HepG2 (cell line): ENCODE results near the gene JDP2. TPM values are rescaled to one million over a fixed set of nuclear protein-coding genes. Genes with fewer than 3 reads are reported as not detected.

Source experiments
- ATAC-seq: fragments of 200-7000 bp; cut with Tn5 transposase; 3 replicates; pipeline ENCODE4 v1.9.1; 2020; ENCODE audit warnings: mild to moderate bottlenecking, moderate library complexity
- BruUV-seq: library from RNA; stranded (reverse); fragments of 400-500 nt; replicated peaks from 2 replicates; lab custom pipeline; 2021; lab: Mats Ljungman, UMichigan
- CTCF ChIA-PET: fragments of 300-600 bp; formaldehyde crosslinking; extraction: SDS; loops from one replicate; lab custom pipeline; 2021; ENCODE audit warnings: low total read pairs, inconsistent platforms, low intra/inter-chr PET ratio; lab: Yijun Ruan, JAX
- POLR2A ChIA-PET: fragments of 350-600 bp; sonication (Branson Sonifier 250); formaldehyde crosslinking; loops from one replicate; lab custom pipeline; 2020; ENCODE audit warnings: antibody characterized with exemption, inconsistent platforms; lab: Yijun Ruan, JAX
- DNase-seq: peaks from one replicate; pipeline ENCODE4 v3.0.0-alpha.2; 2015; ENCODE audit warnings: low spot score
- FAIRE-seq: peaks from 3 replicates; lab custom pipeline; 2011; peaks lifted over from hg19 to GRCh38; lab: Jason Lieb, UNC
- H2AFZ ChIP-seq: one replicate; pipeline ENCODE4 v1.6.1; 2011; ENCODE audit warnings: low read length, inconsistent platforms
- H3K27ac ChIP-seq: fragments of 300-600 bp; 3 replicates; pipeline ENCODE4 v1.8.0; 2011; ENCODE audit warnings: mixed run types, mild to moderate bottlenecking, mixed read lengths, low read length, inconsistent platforms; ENCODE audit not compliant: insufficient read depth; ENCODE audit errors: extremely low read length
- H3K27me3 ChIP-seq, 2 experiments: fragments of 200-600 bp in 1 of 2; 2 replicates in 1 of 2; 3 replicates in 1 of 2; pipeline versions ENCODE4 v1.6.0 to v1.8.0; 2011; ENCODE audit warnings: low read length in 2 of 2, mild to moderate bottlenecking in 2 of 2, moderate library complexity in 2 of 2, inconsistent platforms in 1 of 2; ENCODE audit not compliant: insufficient read depth in 2 of 2, control insufficient read depth in 1 of 2
- H3K36me3 ChIP-seq, 2 experiments: fragments of 200-600 bp in 1 of 2; replicated peaks in 1 of 2; 2 replicates in 1 of 2; 3 replicates in 1 of 2; pipeline versions ENCODE4 v1.5.1 to v1.8.0; 2011; ENCODE audit warnings: low read length in 2 of 2, inconsistent platforms in 1 of 2; ENCODE audit not compliant: insufficient read depth in 2 of 2, control insufficient read depth in 1 of 2
- H3K4me1 ChIP-seq: 2 replicates; pipeline ENCODE4 v1.5.1; 2012; ENCODE audit warnings: low read length, inconsistent platforms; ENCODE audit not compliant: insufficient read depth
- H3K4me2 ChIP-seq: 2 replicates; pipeline ENCODE4 v1.6.0; 2011; ENCODE audit warnings: low read depth, low read length, inconsistent platforms
- H3K4me3 ChIP-seq, 3 experiments: fragments of 200-600 bp in 1 of 3; sonication (generic), shearing (Covaris generic) in 1 of 3; replicated peaks in 1 of 3; 2 replicates each; pipeline ENCODE4 v1.5.1; 2011 to 2016; ENCODE audit warnings: low read length in 3 of 3, inconsistent platforms in 2 of 3, low read depth in 2 of 3, mild to moderate bottlenecking in 2 of 3, control low read depth in 1 of 3, mixed read lengths in 1 of 3; ENCODE audit not compliant: insufficient read depth in 1 of 3
- H3K79me2 ChIP-seq: one replicate; pipeline ENCODE4 v1.6.1; 2011; ENCODE audit warnings: low read length, inconsistent platforms; ENCODE audit not compliant: insufficient read depth
- H3K9ac ChIP-seq: 2 replicates; pipeline ENCODE4 v1.6.0; 2011; ENCODE audit warnings: mild to moderate bottlenecking, low read depth, low read length, inconsistent platforms; ENCODE audit not compliant: insufficient read depth
- H3K9me3 ChIP-seq: 2 replicates; pipeline ENCODE4 v1.5.1; 2012; ENCODE audit warnings: mild to moderate bottlenecking, low read length
- H4K20me1 ChIP-seq: 2 replicates; pipeline ENCODE4 v1.6.0; 2011; ENCODE audit warnings: inconsistent platforms, mild to moderate bottlenecking, low read length, moderate library complexity; ENCODE audit not compliant: insufficient read depth
- E2F5 ChIP-seq: sonication (generic); formaldehyde crosslinking; conservative IDR thresholded peaks from 2 replicates; pipeline ENCODE4 v1.4.0; 2020; ENCODE audit warnings: missing genetic modification reagents
- GPN1 ChIP-seq: sonication (generic); formaldehyde crosslinking; IDR thresholded peaks from 2 replicates; pipeline ENCODE4 v1.5.1; 2020; ENCODE audit warnings: missing genetic modification reagents, borderline replicate concordance
- HMGXB4 ChIP-seq, 2 experiments: sonication (generic) in 1 of 2; formaldehyde crosslinking in 1 of 2; IDR thresholded peaks; 2 replicates each; pipeline versions ENCODE4 v1.4.0 to v1.6.1; 2018 to 2020; ENCODE audit warnings: missing genetic modification reagents in 2 of 2, borderline replicate concordance in 1 of 2, low read depth in 1 of 2, mild to moderate bottlenecking in 1 of 2, missing biosample characterization in 1 of 2
- KLF13 ChIP-seq: sonication (generic); formaldehyde crosslinking; IDR thresholded peaks from 2 replicates; pipeline ENCODE4 v1.4.0; 2020; ENCODE audit warnings: mild to moderate bottlenecking, missing genetic modification reagents
- KMT2A ChIP-seq: sonication (generic); formaldehyde crosslinking; IDR thresholded peaks from 2 replicates; pipeline ENCODE4 v1.4.0; 2020; ENCODE audit warnings: missing genetic modification reagents
- PATZ1 ChIP-seq: sonication (generic); formaldehyde crosslinking; IDR thresholded peaks from 2 replicates; pipeline ENCODE4 v1.4.0; 2020; ENCODE audit warnings: missing genetic modification reagents
- PLSCR1 ChIP-seq: sonication (generic); formaldehyde crosslinking; IDR thresholded peaks from 2 replicates; pipeline ENCODE4 v1.5.0; 2020; ENCODE audit warnings: missing genetic modification reagents, mild to moderate bottlenecking, borderline replicate concordance
- TBL1XR1 ChIP-seq: fragments of 150-350 bp; IDR thresholded peaks from 2 replicates; pipeline ENCODE4 v1.6.1; 2014; ENCODE audit warnings: borderline replicate concordance, low read length; ENCODE audit not compliant: partially characterized antibody
- TIGD3 ChIP-seq: sonication (generic); formaldehyde crosslinking; IDR thresholded peaks from 2 replicates; pipeline ENCODE4 v1.5.1; 2020; ENCODE audit warnings: mild to moderate bottlenecking, missing genetic modification reagents, borderline replicate concordance
- ZBTB42 ChIP-seq: sonication (generic); formaldehyde crosslinking; IDR thresholded peaks from 2 replicates; pipeline ENCODE4 v1.5.0; 2020; ENCODE audit warnings: mild to moderate bottlenecking, missing genetic modification reagents
- ZBTB8A ChIP-seq: sonication (generic); formaldehyde crosslinking; IDR thresholded peaks from 2 replicates; pipeline ENCODE4 v1.4.0; 2020; ENCODE audit warnings: mild to moderate bottlenecking, low read depth, missing genetic modification reagents, borderline replicate concordance
- ZNF263 ChIP-seq: sonication (generic); formaldehyde crosslinking; IDR thresholded peaks from 2 replicates; pipeline ENCODE4 v1.4.0; 2020; ENCODE audit warnings: missing genetic modification reagents
- ZNF367 ChIP-seq: sonication (generic); formaldehyde crosslinking; IDR thresholded peaks from 2 replicates; pipeline ENCODE4 v1.4.0; 2020; ENCODE audit warnings: missing genetic modification reagents, borderline replicate concordance
- ZNF382 ChIP-seq: sonication (generic); formaldehyde crosslinking; IDR thresholded peaks from 2 replicates; pipeline ENCODE4 v1.5.0; 2020; ENCODE audit warnings: missing genetic modification reagents, mild to moderate bottlenecking, borderline replicate concordance
- ZNF644 ChIP-seq: IDR thresholded peaks from 2 replicates; pipeline ENCODE4 v1.6.1; 2016; ENCODE audit warnings: low read depth
- WGBS: methylation state at CpG from one replicate; pipeline ENCODE4 v1.1.6; 2017; ENCODE audit warnings: low lambda C conversion rate; 5-methylcytosine and 5-hydroxymethylcytosine counted together
- in situ Hi-C: cut with HindIII; loops from 2 replicates; pipeline ENCODE4 v1.10.0; 2017; ENCODE audit warnings: low pct_unique_long_range_greater_than_20kb; ENCODE audit not compliant: extremely low pct_ligation_motif_present
- intact Hi-C: fragments of 100-400 bp; cut with micrococcal nuclease; formaldehyde crosslinking; loops from one replicate; pipeline ENCODE4 v1.10.0; 2022; ENCODE audit not compliant: unreplicated experiment
- polyA plus RNA-seq, 8 experiments: library from polyadenylated mRNA; depleted of rRNA in 3 of 8; stranded (reverse) in 7 of 8; unstranded in 1 of 8; fragments of >200 nt; fragmentation: Illumina TruSeq in 4 of 8; extraction: Trizol in 4 of 8; gene quantifications; 2 replicates each; pipeline versions ENCODE4 v1.2.1 to v1.2.3, GENCODE V29; 2011 to 2016; ENCODE audit warnings: low read depth in 4 of 8, missing spikeins in 1 of 8, mixed read lengths in 1 of 8; ENCODE audit not compliant: insufficient read depth in 1 of 8
- total RNA-seq, 5 experiments: library from RNA; depleted of rRNA; stranded (reverse); fragments of >200 nt; fragmentation: Illumina TruSeq; extraction: Trizol; gene quantifications; 2 replicates each; pipeline ENCODE4 v1.2.3, GENCODE V29; 2016; ENCODE audit warnings: low read depth in 1 of 5

Gene JDP2
- total and polyA plus RNA-seq, 2 of the 13 experiments (the other 11 are each of a cell fraction or from before 2014, with no cell fraction given): 8.0 to 8.9 TPM

- Histone ChIP-seq H3K9me3 (no peaks in the 10 kb centered on the region), H3K27ac (no peak overlapping the region), H3K79me2 (peaks cover 4% of the 10 kb centered on the region), H3K4me3 (no peak overlapping the region), H3K9ac (no peak overlapping the region), H3K4me1 (peaks cover 20% of the 10 kb centered on the region), H4K20me1 (peaks cover 16% of the 10 kb centered on the region; the same call in 1 of the 2 replicates), H3K4me2 (no peak overlapping the region), H2AFZ (no peak overlapping the region), H3K36me3 (peaks cover 0 to 48% of the 10 kb centered on the region in 2 experiments; a peak in 3 of 5 replicates), H3K27me3 (no peaks in the 10 kb centered on the region)
- FAIRE-seq (no peak), ATAC-seq (no peak), DNase-seq (no peak)
- TF ChIP-seq HMGXB4 (CRISPR knock-in tag; IDR thresholded peaks at IDR 0.05; ENCODE audit: borderline replicate concordance in 1 of 2, low read depth in 1 of 2): no peak
- TF ChIP-seq TBL1XR1: no peak
- TF ChIP-seq ZNF263 (CRISPR knock-in tag): no peak
- no peak for TF ChIP-seq ZBTB42 (CRISPR knock-in tag)
- TF ChIP-seq PATZ1 (CRISPR knock-in tag): no peak
- TF ChIP-seq KMT2A (CRISPR knock-in tag): no peak
- no peak for TF ChIP-seq PLSCR1 (CRISPR knock-in tag)
- TF ChIP-seq ZNF382 (CRISPR knock-in tag): no peak
- TF ChIP-seq E2F5 (CRISPR knock-in tag): no peak
- no peak for TF ChIP-seq TIGD3 (CRISPR knock-in tag)
- TF ChIP-seq ZNF367 (CRISPR knock-in tag): no peak
- TF ChIP-seq GPN1: no peak
- no peak for TF ChIP-seq KLF13
- TF ChIP-seq ZNF644 (CRISPR knock-in tag): no peak
- no peak for TF ChIP-seq ZBTB8A (CRISPR knock-in tag)
- CTCF ChIA-PET: no interaction called here
- intact Hi-C loops (no loop called here), in situ Hi-C loops (no loop called here)
- no TSS peak for BruUV-seq
- WGBS: 97% methylated on average over 6 of the region's 6 CpGs
- POLR2A ChIA-PET: no interaction called here
Observed at GRCh38 chr14:75433631-75434071, 5.8 kb downstream of the JDP2 start.
